Caco-2 (cell line): ENCODE measurements around the gene DNAJB2. TPM values are rescaled to one million over a fixed set of nuclear protein-coding genes. Genes with fewer than 3 reads are reported as not detected.

Experiments
- BruUV-seq: library from RNA; stranded (reverse); fragments of 400-500 nt; replicated peaks from 2 replicates; lab custom pipeline; 2021; lab: Mats Ljungman, UMichigan
- CTCF ChIA-PET: fragments of 300-600 bp; sonication (Branson Sonifier 250); formaldehyde crosslinking; loops from one replicate; lab custom pipeline; 2022; ENCODE audit warnings: antibody characterized with exemption; lab: Charles Lee
- POLR2A ChIA-PET: fragments of 300-600 bp; sonication (Branson Sonifier 250); formaldehyde crosslinking; loops from one replicate; lab custom pipeline; 2022; ENCODE audit warnings: antibody characterized with exemption; lab: Charles Lee
- DNase-seq, 2 experiments: peaks; one replicate each; pipeline versions ENCODE4 v3.0.0 to v3.0.0-alpha.2; 2020 to 2022
- H3K27me3 ChIP-seq: replicated peaks from 2 replicates; pipeline ENCODE4 v1.6.0; 2011; ENCODE audit warnings: low read length; ENCODE audit not compliant: control insufficient read depth, insufficient read depth
- H3K36me3 ChIP-seq: 2 replicates; pipeline ENCODE4 v1.5.1; 2011; ENCODE audit warnings: low read length; ENCODE audit not compliant: control insufficient read depth, insufficient read depth
- H3K4me1 ChIP-seq: fragments of 250-450 bp; sonication (Bioruptor Pico); 2 replicates; pipeline ENCODE4 v1.5.1; 2020; ENCODE audit warnings: mild to moderate bottlenecking
- H3K4me3 ChIP-seq: 2 replicates; pipeline ENCODE4 v1.5.1; 2011; ENCODE audit warnings: low read depth, mild to moderate bottlenecking, control low read depth, low read length
- H3K9me3 ChIP-seq: fragments of 250-450 bp; sonication (Bioruptor Pico); 2 replicates; pipeline ENCODE4 v1.5.1; 2020; ENCODE audit warnings: mild to moderate bottlenecking, moderate library complexity
- H3K27ac Mint-ChIP-seq: one replicate; pipeline ENCODE4 v1.8.0; 2022; ENCODE audit warnings: mixed read lengths; ENCODE audit not compliant: unreplicated experiment
- H3K27me3 Mint-ChIP-seq: one replicate; pipeline ENCODE4 v1.8.0; 2022; ENCODE audit warnings: mixed read lengths; ENCODE audit not compliant: insufficient read depth, unreplicated experiment
- H3K36me3 Mint-ChIP-seq: one replicate; pipeline ENCODE4 v1.8.0; 2022; ENCODE audit warnings: mild to moderate bottlenecking, mixed read lengths; ENCODE audit not compliant: insufficient read depth, unreplicated experiment
- H3K4me1 Mint-ChIP-seq: one replicate; pipeline ENCODE4 v1.8.0; 2022; ENCODE audit warnings: low read depth, mixed read lengths; ENCODE audit not compliant: unreplicated experiment
- H3K4me3 Mint-ChIP-seq: one replicate; pipeline ENCODE4 v1.8.0; 2022; ENCODE audit warnings: mild to moderate bottlenecking, moderate library complexity, mixed read lengths; ENCODE audit not compliant: unreplicated experiment
- H3K9me3 Mint-ChIP-seq: one replicate; pipeline ENCODE4 v1.8.0; 2022; ENCODE audit warnings: mixed read lengths; ENCODE audit not compliant: unreplicated experiment
- CTCF ChIP-seq, 2 experiments: fragments of 200-600 bp in 1 of 2; IDR thresholded peaks; 1 replicate in 1 of 2; 2 replicates in 1 of 2; pipeline versions ENCODE4 v1.5.1 to v1.8.0; 2011 to 2022; ENCODE audit warnings: antibody characterized with exemption in 1 of 2, control low read depth in 1 of 2, inconsistent platforms in 1 of 2, low read depth in 1 of 2, low read length in 1 of 2, mild to moderate bottlenecking in 1 of 2, moderate library complexity in 1 of 2; ENCODE audit not compliant: insufficient read depth in 1 of 2, severe bottlenecking in 1 of 2, unreplicated experiment in 1 of 2
- intact Hi-C: fragments of 100-400 bp; cut with micrococcal nuclease; formaldehyde crosslinking; loops from one replicate; pipeline ENCODE4 v1.10.0; 2022; ENCODE audit not compliant: unreplicated experiment
- total RNA-seq: library from RNA; stranded (reverse); gene quantifications from 2 replicates; pipeline ENCODE4 v1.2.3, GENCODE V29; 2022

Gene DNAJB2
- total RNA-seq, 1 experiment from 2014 or later = 61.2 TPM

- CTCF ChIA-PET = interaction anchor here (2.9 kb wide), 1 partner anchor 10 kb away, joined by 20 read pairs; no protein-coding TSS in a partner anchor
These were observed 5.6 kb downstream of the DNAJB2 start for GRCh38 chr2:219284501-219285372.

GRCh38 chr2:219285373-219285735 is 6.2 kb downstream of the DNAJB2 start:
- Mint-ChIP-seq H3K27ac (no peak overlapping the region), H3K9me3 (no peaks in the 10 kb centered on the region), H3K4me1 (no peaks in the 10 kb centered on the region), H3K27me3 (no peaks in the 10 kb centered on the region), H3K4me3 (no peak overlapping the region), H3K36me3 (peaks cover 19% of the 10 kb centered on the region)
- BruUV-seq = no TSS peak
- ChIA-PET CTCF (interaction anchor here (2.9 kb wide), 1 partner anchor 10 kb away, joined by 20 read pairs; no protein-coding TSS in a partner anchor), POLR2A (no interaction called here)
- Histone ChIP-seq H3K4me1 (peaks cover under 1% of the 10 kb centered on the region; the same call in 1 of the 2 replicates), H3K4me3 (no peak overlapping the region), H3K9me3 (no peaks in the 10 kb centered on the region), H3K27me3 (no peaks in the 10 kb centered on the region), H3K36me3 (peaks cover 3% of the 10 kb centered on the region)
- DNase-seq = no peak
- intact Hi-C loops = no loop called here
- TF ChIP-seq CTCF (IDR thresholded peaks at IDR 0.05; ENCODE audit: insufficient read depth in 1 of 2, low read depth in 1 of 2, low read length in 1 of 2, severe bottlenecking in 1 of 2, unreplicated experiment in 1 of 2) = no peak

More at GRCh38 chr2:219284501-219285372, 5.6 kb downstream of the DNAJB2 start:
- no peaks in the 10 kb centered on the region for H3K9me3 ChIP-seq
- H3K36me3 ChIP-seq = peaks cover 3% of the 10 kb centered on the region
- no TSS peak for BruUV-seq
- H3K27ac Mint-ChIP-seq = no peak overlapping the region
- peaks cover 5% of the 10 kb centered on the region for H3K4me1 Mint-ChIP-seq
- no peaks in the 10 kb centered on the region for H3K27me3 ChIP-seq
- no peaks in the 10 kb centered on the region for H3K9me3 Mint-ChIP-seq
- intact Hi-C loops = no loop called here
- POLR2A ChIA-PET = no interaction called here
- no peak overlapping the region for H3K4me3 ChIP-seq
- no peaks in the 10 kb centered on the region for H3K27me3 Mint-ChIP-seq
- peaks cover 18% of the 10 kb centered on the region for H3K36me3 Mint-ChIP-seq
- H3K4me3 Mint-ChIP-seq = no peak overlapping the region
- DNase-seq = no peak
- H3K4me1 ChIP-seq = peaks cover 6% of the 10 kb centered on the region; the same call in 1 of the 2 replicates
- no peak for TF ChIP-seq CTCF (IDR thresholded peaks at IDR 0.05; ENCODE audit: insufficient read depth in 1 of 2, low read depth in 1 of 2, low read length in 1 of 2, severe bottlenecking in 1 of 2, unreplicated experiment in 1 of 2)

GRCh38 chr2:219285894-219286425 is 6.8 kb downstream of the DNAJB2 start:
- DNase-seq = no peak
- Mint-ChIP-seq H3K9me3 (no peaks in the 10 kb centered on the region), H3K36me3 (peaks cover 19% of the 10 kb centered on the region), H3K4me3 (no peak overlapping the region), H3K4me1 (no peaks in the 10 kb centered on the region), H3K27me3 (no peaks in the 10 kb centered on the region), H3K27ac (no peak overlapping the region)
- intact Hi-C loops = no loop called here
- no peak for TF ChIP-seq CTCF (IDR thresholded peaks at IDR 0.05; ENCODE audit: insufficient read depth in 1 of 2, low read depth in 1 of 2, low read length in 1 of 2, severe bottlenecking in 1 of 2, unreplicated experiment in 1 of 2)
- ChIA-PET POLR2A (interaction anchor here (0.5 kb wide), 1 partner anchor 98 kb away, joined by 3 read pairs; no protein-coding TSS in a partner anchor), CTCF (interaction anchor here (1.2 to 2.9 kb wide), 2 partner anchors 8 to 9 kb away, joined by 4 to 20 read pairs; no protein-coding TSS in a partner anchor)
- H3K4me3 ChIP-seq = no peak overlapping the region
- H3K36me3 ChIP-seq = peaks cover 3% of the 10 kb centered on the region
- no peaks in the 10 kb centered on the region for H3K27me3 ChIP-seq
- BruUV-seq = no TSS peak
- H3K9me3 ChIP-seq = no peaks in the 10 kb centered on the region
- no peaks in the 10 kb centered on the region for H3K4me1 ChIP-seq
